AG10803 (cell line): ENCODE results near the gene TBRG4.

Experiments used
- DNase-seq: peaks from one replicate; pipeline ENCODE4 v3.0.0; 2010; ENCODE audit warnings: low read depth
- H3K4me3 ChIP-seq: 2 replicates; pipeline ENCODE4 v1.5.1; 2011; ENCODE audit warnings: mild to moderate bottlenecking, low read length, control low read depth
- CTCF ChIP-seq: conservative IDR thresholded peaks from 2 replicates; pipeline ENCODE4 v1.5.1; 2011; ENCODE audit warnings: mild to moderate bottlenecking, low read length, control low read depth, inconsistent platforms

The TBRG4 gene

GRCh38 chr7:45105588-45106188, 5.8 kb downstream of the TBRG4 start:
- DNase-seq: no peak
- no peak overlapping the region for H3K4me3 ChIP-seq
- no peak for TF ChIP-seq CTCF

GRCh38 chr7:45104844-45105587, 6.5 kb downstream of the TBRG4 start:
- no peak overlapping the region for H3K4me3 ChIP-seq
- TF ChIP-seq CTCF: no peak

GRCh38 chr7:45103958-45104843, 7.3 kb downstream of the TBRG4 start:
- no peak for TF ChIP-seq CTCF
- no peak for DNase-seq
- no peak overlapping the region for H3K4me3 ChIP-seq

More at GRCh38 chr7:45104844-45105587, 6.5 kb downstream of the TBRG4 start:
- DNase-seq: no peak

GRCh38 chr7:45102785-45103712, 8.4 kb downstream of the TBRG4 start:
- no peak overlapping the region for H3K4me3 ChIP-seq
- DNase-seq: no peak
- TF ChIP-seq CTCF: no peak

- no peak for DNase-seq
- TF ChIP-seq CTCF: no peak
- H3K4me3 ChIP-seq: no peak overlapping the region
Measured at GRCh38 chr7:45101748-45102147, 9.7 kb downstream of the TBRG4 start.

- TF ChIP-seq CTCF: no peak
- H3K4me3 ChIP-seq: no peak overlapping the region
- no peak for DNase-seq
Measured at GRCh38 chr7:45100761-45101480, 10.6 kb downstream of the TBRG4 start.
